GM20431 (cell line): Measurements from ENCODE around the gene SLC6A15.

Experiments used
- in situ Hi-C: fragments of 300-500 bp; cut with MseI, MboI; formaldehyde crosslinking; loops from one replicate; pipeline ENCODE4 v1.15.0; 2020; ENCODE audit warnings: low sequenced_read_pairs; ENCODE audit not compliant: unreplicated experiment

The SLC6A15 gene

DNA sequence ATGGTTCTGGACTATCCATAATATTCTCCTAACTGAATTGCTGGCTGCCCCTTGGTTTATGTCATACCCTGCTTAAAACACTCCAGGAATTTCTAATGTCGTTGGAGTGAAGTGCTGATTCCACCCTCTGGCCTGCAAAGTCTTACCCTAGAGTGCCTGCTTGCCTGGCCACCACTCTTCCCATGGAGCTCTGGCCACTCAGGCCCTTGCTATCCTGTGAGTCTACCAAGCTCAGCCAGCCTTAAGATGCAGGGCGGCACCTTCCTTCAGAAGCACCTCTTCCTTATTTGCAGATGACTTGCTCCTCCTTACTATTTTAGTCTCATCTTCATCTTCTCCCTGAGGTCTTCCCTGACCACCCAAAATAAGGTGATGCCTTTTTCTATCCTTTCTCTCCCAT is 35.3 kb downstream of the SLC6A15 start:
- in situ Hi-C loops = no loop called here

DNA sequence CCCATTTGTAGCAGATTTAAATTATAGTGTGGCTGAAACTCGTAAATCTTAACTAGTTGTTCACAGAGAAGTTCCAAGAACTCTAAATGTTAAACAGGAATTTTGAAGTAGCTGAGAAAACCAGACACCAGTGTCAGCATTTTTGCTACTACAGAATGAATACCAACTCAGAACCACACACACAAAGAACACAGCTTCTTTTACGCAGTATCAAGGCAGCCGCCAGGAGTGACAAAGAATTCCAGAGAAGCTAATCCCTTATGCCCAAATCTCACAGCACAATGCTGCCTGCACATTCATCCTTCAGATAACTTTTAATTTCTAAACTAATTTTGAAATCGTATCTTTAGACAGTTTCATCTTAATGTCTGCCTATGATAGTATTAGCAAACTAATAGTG is 37.4 kb downstream of the SLC6A15 start:
- in situ Hi-C loops = no loop called here

DNA sequence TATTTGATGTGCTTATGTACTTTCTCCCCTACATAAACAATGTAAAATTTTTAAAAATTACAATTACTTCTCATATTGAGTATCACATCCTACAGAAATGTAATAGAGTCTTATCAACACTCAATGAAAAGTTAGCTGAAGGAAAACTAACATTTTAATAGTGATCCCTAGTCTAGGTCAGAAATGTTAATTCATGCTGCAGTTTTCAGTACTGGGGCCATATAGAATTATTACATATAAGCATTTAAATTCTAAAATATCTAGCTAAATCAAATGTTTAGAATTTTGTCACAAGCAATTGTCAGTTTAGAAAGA is 37.8 kb downstream of the SLC6A15 start:
- in situ Hi-C loops = no loop called here

DNA sequence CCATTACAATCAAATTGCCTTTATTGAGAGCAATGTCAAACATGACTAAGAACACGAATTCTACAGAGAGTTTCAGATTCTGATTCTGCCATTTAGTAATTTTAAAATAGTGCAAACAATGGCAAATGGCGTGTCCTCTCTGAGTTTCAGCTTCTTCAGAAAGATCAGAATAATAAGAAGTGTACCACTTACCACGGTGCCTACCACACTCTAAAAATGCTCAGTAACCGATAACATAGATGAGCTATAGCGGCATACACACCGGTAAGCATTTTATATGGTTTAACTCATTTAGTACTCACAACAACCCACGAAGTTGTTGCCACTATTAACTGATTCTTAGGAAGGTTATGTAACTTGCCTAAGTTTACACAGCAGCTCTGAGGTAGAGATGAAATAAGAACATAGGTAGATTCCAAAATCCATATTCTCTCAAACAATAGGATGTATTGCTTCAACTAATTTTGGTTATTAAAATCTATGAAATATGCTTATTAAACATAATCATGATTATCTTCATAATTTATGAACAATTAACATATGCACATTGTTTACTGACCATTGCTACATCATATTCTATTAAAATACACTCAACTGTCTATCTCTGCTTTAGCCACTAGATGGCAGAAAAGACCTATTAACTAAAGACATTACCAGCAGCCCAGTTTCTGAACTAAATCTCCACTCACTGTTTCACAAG is 38.3 kb downstream of the SLC6A15 start:
- in situ Hi-C loops = no loop called here

DNA sequence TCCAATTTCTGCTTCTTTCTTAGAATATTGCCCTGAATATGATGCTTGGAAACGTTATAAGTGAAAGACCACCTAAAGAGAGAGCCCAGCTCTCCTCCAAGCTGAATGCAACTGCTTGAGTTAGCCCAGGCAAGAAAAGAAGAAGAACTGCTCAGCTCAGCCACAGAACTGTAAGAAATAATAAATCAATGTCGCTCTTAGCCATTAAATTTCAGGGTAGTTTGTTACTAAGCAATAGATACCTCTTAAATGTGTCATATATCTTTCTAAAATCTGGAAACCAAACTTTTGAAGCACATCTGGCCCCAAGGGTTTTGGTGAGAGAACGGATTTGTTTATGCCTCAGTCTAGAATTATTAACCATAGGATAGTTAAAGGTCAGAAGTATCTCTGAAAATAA is 50.4 kb downstream of the SLC6A15 start:
- in situ Hi-C loops = no loop called here

DNA sequence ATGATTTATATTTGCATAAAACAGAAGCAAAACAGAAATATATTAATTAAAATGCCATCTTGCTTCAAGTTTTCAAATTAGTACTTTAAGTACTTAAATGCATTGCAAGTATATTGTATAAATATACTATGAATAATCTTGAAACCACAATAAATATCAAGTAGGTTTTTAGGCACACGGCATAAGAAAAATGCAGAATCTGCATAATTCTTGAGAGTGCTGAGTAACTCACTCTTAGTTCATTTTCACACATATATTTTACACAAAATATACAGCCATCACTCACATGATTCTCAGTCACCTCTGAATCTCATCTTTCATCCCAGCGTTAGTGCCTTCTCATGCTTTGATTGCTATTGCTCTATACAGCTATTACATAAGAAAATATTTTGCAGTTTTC is 51.9 kb downstream of the SLC6A15 start:
- in situ Hi-C loops = no loop called here

DNA sequence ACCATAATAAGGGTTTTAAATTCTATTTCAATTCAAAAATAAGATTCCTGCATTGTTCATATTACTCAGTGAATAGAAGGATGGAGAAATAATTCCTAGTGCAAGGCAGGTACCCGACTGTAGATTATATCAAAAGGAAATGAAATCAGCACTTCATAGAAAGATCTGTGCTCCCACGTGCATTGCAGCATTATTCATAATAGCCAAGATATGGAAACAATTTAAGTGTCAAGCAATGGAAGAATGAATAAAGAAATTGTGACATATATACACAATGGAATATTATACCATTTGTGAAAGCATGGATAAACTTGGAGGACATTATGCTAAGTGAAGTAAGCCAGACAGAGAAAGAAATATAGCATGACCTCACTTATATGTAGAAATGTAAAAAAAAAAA is 53.8 kb downstream of the SLC6A15 start:
- in situ Hi-C loops = no loop called here

DNA sequence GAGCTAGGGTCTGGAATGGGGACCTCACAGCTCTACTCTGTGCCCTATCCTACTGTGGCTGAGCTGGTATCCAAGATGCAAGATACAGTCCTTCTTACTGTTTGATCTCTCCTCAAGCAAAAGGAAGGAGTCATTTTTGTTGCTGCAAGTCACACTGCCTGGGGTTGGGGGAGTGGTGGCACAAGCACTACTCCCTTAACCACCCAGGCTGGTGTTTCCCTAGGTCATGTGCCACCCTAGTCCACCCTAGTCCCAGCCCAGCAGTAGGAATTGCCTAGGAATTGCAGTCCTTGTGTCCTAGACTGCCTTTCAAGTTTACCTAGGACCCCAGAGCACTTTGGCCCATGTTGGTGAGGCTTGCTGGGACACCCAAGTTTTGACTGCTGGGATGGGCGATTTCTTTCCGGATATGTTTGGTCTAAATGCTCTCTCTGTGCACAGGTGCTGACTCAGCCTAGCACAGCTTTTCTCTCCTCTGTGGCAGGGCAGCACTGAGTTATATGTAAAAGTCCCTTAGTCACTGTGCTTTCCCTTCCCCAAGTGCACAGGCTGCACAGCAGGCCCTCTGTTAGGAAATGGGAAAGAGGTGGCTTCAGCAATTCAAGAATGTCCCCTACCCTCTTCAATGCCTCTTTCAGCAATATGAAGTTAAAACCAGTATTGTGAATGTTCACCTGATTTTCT is 54.9 kb downstream of the SLC6A15 start:
- in situ Hi-C loops = no loop called here

DNA sequence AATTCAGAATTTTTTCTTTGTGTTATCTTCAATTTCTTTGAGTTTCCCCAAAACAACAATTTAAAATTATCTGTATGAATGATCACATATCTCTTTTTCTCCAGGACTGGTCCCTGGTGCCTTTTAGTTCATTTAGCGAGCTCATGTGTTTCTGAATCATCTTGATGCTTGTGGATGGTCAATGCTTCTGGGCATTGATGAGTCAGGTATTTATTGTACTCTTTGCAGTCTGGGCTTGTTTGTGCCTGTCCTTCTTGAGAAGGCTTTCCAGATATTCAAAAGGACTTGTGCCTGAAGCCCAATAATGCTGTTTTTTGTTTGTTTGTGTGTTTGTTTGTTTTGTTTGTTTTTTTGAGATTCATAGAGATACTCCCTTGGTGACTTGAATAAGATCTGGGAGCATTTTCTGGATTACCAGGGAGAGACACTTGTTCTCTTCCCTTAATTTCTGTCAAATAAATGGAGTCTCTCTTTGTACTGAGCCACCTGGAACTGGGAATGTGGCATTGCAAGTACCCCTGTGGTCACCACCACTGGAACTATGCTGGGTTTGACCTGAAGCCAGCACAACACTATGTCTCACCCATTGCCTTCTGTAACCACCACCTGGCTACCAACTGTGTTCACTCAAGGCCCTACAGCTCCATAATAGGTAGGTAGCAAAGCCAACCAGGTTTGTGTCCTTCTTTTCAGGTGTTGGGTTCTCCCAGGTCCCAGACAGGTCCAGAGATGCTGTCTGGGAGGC is 56.3 kb downstream of the SLC6A15 start:
- in situ Hi-C loops = no loop called here

DNA sequence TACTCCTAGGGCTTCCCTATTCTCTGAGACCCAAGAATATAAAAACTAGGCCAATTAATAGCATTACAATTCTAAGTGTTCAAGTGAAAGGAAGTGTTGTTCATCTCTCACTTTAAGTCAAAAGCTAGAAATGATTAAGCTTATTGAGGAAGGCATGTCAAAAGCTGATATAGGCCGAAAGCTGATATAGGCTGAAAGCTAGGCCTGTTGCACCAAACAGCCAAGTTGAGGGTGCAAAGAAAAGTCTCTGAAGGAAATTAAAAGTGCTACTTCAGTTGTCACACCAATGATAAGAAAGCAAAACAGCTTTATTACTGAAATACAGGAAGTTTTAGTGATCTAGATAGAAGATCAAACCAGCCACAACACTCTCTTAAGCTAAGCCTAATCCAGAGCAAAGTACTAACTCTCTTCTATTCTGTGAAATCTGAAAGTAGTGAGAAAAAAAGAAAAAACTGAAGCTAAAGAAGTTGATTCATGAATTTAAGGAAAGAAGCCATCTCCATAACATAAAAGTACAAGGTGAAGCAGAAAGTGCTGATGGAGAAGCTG is 68.9 kb downstream of the SLC6A15 start:
- in situ Hi-C loops = no loop called here

DNA sequence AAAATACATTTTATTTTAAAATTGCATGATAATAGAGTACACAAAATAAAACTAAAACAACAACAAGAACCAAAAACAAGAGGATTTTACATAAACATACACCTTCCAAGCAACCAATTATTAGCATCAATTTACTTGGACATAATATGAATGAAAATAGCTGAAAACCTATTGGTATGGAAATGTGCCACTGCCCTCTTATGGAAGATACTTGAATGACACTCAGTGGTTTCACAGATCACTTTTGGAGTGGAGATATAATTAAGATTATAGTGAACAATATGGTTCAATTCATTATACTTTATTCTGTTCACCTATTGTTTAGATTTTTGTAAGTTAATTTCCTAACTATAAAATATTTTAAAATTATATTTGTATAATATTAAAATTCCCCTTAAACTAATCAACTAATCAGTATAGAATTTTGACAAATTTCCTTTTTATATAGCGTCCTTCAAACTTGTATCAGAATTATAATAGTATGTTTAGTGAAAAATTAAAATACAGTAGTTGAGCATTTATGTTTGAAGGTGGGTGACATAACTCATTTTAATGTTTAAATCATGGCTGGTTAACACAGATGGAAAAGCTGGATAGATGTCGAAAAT is 70.1 kb downstream of the SLC6A15 start:
- in situ Hi-C loops = no loop called here

DNA sequence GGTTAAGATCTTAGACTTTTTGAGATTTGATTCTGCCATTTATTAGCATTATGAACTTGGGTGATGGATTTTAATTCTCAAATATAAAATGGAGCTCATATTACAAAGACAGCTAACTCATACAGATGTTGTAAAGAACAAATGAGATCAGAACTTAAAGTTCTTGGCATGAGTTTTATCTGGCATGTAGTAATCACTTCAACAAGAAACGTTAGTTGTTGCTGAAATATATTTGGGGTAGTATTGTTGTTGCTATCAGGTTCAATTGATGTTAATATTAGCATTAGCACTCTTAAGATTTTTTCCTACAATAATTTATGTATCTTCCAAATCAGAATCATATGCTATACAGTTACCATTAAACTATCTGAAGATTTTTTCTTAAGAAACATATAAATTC is 71.0 kb downstream of the SLC6A15 start:
- in situ Hi-C loops = no loop called here

DNA sequence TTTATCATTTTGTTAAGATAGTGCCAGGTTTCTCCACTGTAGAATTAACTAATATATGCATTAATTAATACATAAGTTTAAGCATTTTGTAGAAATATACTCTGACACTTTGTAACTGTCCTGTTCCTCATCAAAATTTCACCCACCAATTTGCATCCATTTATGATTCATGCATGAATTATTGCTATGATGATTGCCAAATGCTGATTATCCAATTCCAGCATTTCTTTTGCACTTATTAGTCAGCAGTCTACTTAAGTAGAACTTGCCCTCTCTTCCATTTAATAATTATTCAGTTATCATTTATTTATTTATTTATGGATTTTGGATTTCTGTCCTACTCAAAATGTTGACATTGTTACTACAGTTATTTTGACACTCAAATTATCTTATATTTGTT is 72.2 kb downstream of the SLC6A15 start:
- in situ Hi-C loops = no loop called here

DNA sequence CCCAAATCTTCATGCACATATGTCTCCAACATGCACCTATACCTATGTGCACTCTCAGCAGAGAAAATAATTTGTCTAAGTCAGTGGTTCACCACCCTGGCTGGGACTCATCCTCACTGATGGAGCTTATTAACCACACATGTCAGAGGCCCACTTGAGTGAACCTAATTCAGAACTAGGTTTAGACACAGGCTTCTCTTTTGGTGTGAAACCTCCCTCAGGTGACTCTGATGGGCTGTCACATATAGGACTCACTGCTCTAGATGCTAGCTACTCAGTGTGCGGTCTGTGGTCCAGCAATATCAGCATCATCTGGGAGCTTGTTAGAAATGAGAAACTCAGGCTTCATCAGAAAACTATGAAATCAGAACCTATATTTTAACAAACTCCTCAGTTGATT is 85.7 kb downstream of the SLC6A15 start:
- in situ Hi-C loops = no loop called here

DNA sequence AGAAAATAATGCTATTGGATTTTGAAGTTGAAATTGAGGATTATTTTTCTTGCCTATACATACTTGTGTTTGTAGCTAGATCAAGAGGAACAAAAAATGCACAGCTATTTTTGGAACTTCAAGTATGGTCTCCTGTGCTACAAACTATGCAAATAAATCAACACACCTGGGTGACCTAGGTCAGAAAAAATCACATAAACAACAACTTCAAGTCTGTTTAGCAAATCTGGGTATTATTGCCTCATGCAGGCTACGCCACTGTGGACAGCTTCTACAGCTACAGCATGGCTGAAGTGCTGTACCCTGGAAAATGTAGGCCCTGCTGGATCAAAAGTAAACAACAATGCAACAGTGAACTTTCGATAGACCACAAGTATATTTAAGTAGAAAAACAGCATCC is 87.5 kb downstream of the SLC6A15 start:
- in situ Hi-C loops = no loop called here

DNA sequence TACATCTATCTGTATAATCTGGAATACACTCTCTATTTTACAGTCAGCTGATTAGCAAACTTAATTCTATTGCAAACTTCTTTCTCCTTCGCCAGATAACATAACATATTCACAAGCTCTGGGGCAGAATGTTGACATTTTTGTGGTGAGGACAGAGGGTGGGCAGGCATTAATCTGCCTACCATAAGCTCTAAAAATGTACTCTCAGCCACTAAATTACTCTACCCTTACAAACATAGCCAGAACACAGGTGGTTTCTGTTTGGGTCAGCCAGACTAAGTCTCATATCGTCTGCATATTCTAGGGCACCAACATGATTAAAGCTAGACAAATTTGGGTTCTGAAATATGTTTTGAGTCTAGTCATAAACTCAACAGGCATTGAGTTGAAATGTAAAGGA is 90.1 kb downstream of the SLC6A15 start:
- in situ Hi-C loops = no loop called here

DNA sequence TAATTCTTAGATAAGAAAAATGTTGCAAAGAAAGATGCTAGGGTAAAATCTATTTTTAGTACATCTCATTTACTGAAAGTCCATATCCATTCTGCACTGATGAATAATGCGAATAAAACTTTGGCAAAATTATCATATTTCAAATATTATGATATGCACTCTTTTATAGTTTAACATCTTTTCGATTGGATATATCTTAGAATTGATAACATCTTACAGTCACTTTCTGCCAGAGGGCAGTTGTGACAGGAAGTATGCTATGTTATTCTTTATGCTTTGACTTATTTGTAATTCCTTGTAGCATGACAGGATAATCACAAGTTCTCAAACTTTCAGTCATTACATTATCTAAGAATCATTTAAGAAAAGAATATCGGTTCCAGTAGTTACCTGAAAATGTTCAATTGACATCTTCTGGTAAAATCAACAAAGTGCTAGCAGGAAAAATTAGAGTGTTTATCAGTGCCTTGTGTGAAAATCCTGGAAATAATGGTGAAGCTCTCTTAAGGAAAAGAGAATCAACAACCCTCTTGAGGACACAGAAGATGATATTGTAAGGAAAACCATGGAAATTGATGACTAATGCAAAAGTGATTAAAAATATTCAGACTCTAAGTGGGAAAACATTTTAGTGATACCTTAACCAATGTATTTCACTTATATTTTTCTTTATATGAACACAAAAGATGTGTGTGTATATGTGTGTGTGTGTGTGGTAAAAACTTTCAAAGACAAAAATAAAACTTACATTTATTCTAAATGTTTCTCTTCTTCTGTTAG is 95.5 kb downstream of the SLC6A15 start:
- in situ Hi-C loops = no loop called here

DNA sequence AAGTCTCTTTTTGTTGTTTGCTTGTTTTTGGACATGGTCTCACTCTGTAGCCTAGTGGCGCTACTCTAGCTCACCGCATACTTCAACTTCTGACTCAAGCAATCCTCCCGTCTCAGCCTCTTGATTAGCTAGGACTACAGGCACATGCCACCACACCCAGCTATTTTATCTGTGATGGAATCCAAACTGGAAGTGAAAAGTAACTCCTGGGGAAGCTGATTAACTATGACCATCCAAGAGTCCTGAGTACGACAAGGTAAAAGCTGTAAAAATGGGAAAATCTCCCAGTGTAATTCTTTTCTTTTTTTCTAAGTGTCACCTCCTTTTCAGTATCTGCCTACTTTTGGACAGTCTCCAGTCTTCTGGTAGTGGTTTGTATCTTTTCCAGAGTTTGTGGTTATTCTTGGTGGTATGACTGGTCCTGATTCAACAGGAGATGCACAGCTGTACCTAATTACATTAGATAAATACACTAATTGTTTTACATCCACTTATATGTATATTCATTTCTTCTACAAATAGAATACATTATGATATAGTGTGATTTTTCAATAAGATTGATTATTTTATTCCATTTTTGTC is 97.8 kb downstream of the SLC6A15 start:
- in situ Hi-C loops = no loop called here

DNA sequence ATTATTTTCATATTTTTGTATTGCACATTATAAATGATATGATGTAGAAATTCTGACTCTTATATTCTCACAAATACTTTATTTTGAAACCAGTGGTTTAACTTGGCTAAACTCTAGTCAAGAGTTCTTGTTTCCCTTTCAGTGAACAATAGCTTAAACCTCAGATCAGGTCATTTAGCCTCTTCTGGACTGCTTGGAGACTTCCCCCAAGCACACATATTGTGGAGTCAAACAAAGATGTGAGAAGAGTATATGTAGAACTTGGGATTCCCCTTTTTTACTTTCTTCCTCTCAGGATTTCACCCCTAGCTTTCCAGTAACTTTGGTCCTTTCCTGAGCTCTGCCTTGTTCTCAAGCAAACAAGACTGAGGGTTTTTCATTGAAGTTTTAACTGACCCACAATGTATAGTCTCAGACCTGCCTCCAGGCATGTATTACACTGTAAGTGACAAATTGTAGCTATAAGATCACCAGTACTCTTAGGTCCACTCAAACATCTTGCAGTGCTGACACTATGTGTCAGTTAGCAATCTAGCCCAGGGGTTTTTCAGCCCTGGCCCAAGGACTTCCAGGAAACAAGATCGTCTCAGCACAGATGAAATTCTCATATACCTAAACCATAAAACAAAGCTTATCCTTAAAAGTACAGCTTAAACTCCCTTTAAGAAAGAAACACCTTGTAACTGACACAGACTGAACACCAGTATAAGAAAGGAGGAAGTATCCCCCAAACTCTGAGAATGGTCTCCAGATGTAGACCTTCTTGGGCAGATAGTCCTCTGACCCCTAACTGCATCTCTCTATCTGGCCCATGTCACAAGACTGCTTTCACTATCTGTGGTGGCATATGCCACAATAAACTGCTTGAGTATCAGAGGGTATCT is 98.6 kb downstream of the SLC6A15 start:
- in situ Hi-C loops = no loop called here
